HG03095 (cell line): ENCODE measurements around the gene LRRTM4.

Source experiments
- ATAC-seq: cut with Tn5 transposase; IDR thresholded peaks from one replicate; pipeline ENCODE4 v1.9.1; 2021; ENCODE audit warnings: moderate library complexity; ENCODE audit not compliant: unreplicated experiment

LRRTM4 gene

DNA sequence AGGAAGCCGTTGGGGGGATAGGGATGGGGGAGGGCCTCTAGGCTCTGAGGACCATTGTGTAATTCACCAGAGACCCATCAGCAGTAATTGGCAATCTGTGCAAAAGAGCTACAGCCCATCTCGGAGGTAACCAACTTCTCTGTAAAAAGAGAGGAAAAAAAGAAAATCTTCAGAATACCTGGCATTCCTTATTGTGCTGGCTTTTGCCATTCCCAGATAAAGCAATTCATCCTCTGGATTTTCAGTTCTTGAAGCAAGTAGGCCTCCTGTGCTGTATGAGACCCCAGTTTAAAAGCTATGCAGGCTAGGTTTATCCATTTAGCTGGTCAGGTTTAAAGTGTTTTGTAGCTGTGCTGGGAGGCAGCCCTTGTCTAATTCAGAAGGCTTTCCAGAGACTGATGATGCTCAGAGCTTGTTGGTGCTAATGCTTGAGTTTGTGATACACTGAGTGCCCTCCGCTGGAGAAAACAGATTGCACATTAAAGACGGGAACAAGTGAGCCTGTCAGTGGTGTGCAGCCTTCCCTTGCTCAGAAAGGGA, at the start of gene LRRTM4:
Gene LRRTM4, minus strand, starts transcription at position 446 of the 540 bp plus-strand sequence.
- ATAC-seq, result no peak

DNA sequence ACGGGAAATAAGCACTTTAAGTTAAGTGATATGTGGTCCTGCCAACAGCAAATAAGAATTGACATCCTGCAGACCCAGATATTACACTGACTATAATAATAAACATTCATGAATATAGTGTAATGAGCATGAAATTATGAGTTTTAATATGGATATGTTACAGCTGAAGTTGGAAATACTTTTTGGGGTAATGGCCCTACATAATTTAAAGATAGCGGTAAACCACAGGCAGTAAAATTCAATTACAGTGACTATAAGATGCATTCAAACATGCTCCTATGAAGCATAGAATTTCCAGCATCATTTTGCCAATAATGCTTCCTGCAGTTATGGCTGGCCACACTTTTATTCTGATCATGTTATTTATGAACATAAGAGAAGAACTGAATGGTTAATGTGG, 49.4 kb upstream of the LRRTM4 start:
- no peak for ATAC-seq

DNA sequence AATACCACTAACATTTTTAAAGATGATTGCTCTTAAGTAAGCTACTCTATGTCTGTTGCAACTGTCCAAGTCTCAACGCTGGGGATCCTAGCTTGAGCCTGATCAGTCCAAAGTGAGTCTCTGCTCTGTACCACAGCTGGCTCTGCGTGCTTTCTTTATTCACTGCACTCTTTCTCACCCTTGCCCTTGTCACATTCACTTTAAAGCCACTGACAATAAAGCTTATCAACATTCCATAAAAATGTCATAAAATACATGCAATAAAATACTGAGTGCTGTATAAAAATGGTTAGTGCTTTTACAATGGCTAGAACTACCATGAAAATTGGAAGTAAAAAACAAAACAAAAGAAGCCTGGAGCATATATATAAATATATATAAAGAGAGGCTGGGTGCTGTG, 45.5 kb upstream of the LRRTM4 start:
- ATAC-seq, result no peak

DNA sequence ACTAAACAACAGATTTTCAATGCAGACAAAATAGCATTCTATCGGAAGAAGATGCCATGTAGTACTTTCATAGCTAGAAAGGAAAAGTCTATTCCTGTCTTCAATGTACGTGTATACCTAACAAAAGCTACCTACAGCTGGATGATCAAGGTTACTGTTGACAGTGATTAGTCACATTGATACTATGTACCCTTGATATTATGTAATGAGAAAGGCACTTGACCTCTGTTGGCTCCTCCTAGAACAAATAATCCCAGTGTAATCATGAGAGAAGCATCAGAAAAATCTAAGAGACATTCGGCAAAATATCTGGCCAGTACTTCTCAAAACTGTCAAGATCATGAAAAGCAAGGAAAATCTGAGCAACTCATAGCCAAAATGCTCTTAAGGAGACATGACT, 44.4 kb upstream of the LRRTM4 start:
- no peak for ATAC-seq

DNA sequence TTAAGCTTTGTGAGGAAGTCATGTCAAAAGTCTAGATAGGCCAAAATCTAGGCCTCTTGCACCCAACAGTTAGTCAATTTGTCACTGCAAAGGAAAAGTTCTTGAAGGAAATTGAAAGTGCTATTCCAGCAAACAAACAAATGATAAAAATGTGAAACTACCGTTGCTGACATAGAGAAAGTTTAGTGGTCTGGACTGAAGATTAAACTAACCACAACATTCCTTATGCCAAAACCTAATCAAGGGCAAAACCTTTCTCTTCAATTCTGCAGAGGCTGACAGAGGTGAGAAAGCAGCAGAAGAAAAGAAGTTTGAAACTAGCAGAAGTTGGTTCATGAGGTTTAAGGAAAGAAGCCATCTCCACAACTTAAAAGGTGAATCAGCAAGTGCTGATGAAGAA, 44.0 kb upstream of the LRRTM4 start:
- ATAC-seq, result no peak

DNA sequence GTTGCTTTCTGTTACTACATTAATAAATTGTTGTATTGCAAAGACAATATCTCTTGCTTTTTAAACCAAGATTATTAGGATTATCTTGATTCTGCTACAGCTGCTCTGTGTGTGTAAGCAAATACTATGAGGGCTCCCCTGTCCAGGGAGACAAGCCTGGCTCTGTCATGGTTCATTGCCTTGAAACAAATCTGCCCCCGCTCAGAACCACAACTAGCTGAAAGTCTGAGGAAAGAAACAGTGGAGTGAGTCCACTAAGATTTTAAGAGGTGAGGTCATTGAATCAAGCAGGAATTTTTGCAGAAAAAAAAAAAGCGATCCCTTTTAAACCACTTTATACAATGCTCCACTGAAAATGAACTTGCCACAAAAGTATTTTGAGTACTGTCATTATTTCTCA, 30.8 kb upstream of the LRRTM4 start:
- no peak for ATAC-seq

DNA sequence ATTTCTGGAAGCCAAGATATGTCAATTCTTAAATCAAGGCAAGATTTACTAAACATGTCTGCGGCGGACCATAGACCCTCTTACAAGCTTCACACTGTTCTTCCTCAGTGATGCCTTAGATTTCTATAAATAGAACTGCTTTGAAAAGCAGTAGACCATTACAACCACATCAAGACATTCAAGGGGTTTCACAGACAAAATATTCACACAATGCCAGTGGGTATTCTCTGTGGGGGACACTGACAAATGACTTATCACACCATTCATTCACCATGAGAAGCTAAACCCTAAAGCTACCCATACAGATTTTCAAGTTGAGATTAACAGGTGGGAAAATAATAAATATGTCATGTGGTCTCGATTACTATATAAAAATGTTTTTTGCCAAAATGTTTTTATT, 15.9 kb upstream of the LRRTM4 start:
- ATAC-seq, result no peak

DNA sequence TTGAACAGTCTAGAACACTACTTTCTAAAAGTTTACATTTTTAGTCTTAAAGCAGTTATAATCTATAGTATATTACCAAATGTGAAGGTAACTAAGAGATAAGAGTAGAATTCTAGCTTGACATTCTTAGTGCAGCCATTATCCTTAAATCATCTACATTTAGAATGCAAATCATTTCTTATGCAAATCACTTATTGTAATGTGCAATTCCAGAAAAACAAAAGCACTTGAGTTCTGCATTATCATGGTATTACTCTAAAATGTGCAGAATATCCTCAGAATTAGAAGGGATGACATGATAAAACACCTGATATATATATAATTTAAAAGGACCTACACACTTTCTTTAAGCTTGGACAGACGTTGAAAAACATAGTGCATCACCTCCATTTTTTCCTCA, 712 bp upstream of the LRRTM4 start:
- ATAC-seq, result no peak

DNA sequence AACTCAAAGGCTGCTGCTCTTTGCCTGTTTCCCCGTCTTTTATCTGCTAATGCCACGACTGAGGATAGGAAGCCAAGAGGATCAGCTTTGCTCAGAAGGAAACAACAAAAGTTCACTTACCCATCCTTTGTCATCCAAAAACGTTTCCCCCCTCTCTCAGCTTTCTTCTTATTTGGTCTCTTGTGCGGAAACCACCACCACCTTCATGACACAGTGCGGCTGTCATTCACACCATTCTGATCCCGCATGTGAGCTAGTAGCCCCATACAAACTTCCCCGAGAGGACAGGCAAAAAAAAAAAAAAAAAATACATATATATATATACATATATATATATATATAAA, 656 bp downstream of the LRRTM4 start:
- no peak for ATAC-seq

DNA sequence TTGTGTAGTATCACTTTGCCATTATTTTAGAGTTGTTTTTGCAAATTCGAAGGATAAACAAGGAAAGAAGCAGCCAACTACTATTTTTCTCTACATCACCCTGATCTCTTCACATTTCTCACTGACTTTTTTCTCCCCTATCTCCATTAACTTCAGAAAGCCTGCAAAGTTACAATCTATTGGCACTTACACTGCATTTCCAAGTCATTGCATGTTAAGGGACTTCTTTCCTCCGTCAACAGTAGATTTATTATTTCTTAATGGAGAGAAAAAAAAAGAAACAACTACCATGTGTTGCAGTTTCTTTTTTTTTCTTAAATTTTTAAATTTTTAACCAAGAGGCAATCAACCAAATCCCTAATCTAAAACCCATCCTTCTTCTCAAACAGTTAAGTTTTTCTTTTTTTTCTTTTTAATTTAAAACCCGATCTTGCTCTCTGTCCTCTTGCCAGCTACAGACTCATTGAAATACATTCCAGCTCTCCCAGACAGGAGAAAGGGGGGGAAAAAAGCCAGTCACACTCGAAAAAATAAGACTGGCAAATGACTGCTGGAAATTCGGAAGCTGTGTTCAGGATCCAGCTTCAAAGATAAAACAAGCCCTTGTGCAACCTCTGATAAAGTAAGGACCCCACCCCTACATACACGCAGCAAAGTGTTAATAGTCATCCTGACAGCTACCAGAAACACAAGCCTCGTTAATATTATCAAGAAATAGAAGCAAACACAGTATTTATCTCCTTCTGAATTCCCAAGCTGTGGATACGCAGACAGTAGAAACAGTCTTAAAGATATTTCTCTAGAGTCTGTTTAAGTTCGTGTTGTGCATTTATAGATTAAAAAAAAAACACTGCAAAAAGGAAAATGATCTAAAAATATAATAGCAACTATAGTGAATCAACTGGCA, 1.3 kb downstream of the LRRTM4 start:
- ATAC-seq, result no peak

DNA sequence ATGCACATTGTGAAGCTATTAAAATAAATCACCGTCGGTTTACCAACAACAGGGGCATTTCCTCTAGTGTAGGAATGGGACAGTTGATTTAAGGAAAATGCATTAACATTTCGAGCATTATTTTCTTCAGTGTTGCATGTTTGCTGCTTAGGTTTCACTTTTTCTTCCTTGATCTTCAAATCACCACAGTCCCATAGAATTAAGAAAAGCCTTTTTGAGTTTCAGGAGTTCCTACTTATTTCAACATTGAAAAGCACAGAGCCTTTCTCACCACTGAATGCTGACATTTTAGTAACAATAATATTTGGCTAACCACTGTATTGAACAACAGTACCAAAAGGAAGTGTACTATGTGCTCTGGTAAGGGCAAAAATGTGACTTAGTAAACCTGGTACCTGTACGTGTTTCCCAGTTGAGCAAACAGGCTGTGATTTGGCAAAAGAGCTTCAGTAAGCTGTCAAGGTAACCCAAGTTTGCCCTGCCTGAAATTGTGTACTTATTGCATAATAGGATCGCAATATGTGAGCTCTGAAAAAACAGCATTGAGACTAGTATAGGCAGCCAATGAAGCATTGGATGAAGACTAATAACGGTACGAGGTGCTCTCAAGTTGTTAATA, 2.2 kb downstream of the LRRTM4 start:
- ATAC-seq, result no peak

DNA sequence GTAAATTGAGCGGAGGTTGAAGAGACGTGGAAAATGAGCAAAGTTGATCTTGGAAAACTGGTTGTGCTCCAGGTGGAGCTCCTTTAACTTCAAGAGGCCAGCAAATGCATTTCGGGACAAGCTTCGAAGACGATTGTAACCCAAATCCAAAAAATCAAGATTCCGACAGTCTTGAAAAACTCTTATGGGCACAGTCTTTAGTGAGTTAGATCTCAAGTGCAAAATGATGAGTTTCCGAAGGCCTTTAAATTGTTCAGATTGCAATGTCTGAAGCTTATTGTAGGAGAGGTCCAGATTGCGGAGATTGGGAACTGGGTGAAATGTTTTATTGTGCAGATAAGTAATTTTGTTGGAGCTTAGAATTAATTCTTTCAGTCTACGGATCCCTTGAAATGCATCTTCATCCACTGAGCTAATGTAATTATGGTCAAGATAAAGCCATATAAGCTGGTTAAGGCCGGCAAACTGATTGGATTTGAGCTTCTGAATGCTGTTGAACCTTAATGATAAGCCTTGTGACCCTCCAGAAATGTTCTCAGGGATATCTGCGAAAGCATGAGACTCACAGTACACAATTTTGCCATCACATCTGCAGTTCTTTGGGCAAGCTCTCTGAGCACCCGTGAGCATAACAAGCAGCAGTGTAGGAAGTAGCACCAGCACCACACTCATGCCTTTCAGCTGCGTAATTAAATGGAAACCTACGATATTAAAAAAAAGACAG, 2.9 kb downstream of the LRRTM4 start:
- ATAC-seq, result no peak

DNA sequence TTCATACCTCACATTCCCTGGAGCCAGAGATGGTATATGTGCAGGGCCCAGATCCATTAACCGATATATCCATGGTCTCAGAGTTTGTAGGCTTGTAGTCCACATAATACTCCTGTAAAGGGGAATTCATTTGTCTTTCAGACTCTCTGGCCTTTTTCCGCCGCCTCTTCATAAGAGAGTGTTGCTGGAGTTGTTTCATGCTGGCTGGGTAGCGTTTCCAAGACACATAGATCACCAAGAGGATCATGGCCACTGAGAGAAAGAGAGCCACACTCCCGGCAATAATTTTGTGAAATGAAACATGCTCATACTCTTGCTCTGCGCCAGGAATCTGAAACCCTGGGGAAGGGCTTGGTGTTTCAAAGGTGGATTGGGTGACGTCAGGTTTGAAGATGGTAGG, 3.9 kb downstream of the LRRTM4 start:
- no peak for ATAC-seq

DNA sequence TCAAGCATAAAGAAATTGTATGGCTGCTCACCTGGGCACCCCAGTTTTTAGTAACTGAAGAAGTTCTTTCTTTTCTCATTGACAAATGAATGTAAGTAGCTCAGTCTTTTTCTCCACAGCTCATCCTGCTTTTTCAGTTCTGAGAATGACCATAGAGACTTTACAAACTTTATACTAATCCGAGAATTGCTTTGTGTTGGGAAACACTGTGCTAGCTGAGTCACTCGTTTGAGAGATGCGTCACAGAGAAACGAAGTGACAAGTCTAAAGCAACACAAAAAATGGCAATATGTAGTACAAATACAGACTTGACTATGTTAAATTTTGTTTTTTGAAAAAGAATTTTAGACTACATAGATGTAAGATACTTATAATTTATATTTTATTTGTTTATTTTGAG, 9.0 kb downstream of the LRRTM4 start:
- no peak for ATAC-seq

DNA sequence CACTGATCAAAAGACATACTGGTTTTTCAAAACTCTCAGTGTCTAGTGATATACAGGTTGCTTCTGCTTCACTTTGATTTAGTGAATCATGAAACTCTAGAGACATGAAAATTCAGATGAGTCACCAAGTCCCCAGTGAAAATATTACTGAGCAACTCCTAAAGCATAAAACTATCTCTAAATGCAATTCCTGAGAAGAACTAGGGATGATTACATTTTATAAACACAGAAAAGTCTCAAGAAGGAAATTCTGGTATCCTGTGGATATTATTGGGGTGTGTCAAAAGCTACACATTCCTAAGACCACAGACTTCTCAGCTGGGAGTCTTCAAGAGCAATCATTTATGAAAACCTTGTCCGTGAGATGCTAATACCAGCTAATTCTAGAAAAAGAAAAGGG, 9.7 kb downstream of the LRRTM4 start:
- ATAC-seq, result no peak

DNA sequence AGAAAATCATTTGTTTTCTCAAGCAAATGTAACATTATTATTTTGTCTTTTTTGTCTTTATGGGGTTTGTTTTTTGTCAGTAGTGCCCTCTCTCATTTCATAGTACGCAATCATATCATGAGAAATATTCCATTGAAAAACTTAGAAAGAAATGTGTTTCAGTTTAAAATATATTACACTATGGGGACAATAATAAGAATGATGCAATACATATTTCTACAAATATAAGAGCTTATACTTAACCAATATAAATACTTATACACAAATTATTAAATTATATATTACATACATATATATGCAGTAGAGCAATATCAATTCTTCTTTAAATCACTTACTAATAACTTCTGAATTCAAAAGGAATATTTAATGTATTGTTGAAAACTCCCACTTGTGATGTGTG, 13.7 kb downstream of the LRRTM4 start:
- ATAC-seq, result no peak

DNA sequence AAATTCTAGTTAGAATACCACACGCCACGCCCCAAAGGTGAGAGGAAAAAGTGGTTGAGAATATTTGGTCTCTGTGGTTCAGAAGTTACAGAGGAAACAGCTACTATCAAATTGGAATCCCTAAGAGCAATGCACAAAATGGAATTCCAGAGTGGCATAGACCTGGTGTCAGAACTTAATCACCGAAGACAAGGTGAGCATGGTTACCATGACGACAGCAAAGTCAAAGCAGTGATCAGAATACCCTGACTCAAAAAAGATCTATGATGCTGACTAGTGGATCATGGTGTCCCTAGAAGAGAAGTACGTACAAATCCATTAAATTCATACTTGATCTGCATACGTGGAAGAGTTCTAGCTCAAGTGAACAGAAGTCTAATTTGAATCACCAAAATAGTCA, 14.5 kb downstream of the LRRTM4 start:
- ATAC-seq, result no peak

DNA sequence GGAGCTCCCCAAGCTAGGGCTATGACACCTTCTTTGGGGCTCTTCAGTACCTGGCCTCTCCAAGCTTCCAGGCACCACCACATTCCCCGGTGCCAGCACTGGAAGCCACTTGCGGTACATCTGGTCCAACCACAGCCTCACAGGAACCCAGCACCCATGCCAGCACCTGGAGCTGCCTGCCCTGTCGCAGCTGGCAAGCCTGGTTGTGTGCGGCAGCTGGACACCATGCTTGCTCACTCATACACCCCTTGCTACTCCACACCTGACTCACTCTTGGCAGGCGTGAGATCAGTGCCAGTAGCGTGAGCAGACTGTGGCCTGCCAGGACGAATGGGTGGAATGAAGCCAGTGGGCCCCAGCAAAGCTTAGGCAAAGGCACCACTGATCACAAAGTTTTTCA, 34.0 kb downstream of the LRRTM4 start:
- ATAC-seq, result no peak

DNA sequence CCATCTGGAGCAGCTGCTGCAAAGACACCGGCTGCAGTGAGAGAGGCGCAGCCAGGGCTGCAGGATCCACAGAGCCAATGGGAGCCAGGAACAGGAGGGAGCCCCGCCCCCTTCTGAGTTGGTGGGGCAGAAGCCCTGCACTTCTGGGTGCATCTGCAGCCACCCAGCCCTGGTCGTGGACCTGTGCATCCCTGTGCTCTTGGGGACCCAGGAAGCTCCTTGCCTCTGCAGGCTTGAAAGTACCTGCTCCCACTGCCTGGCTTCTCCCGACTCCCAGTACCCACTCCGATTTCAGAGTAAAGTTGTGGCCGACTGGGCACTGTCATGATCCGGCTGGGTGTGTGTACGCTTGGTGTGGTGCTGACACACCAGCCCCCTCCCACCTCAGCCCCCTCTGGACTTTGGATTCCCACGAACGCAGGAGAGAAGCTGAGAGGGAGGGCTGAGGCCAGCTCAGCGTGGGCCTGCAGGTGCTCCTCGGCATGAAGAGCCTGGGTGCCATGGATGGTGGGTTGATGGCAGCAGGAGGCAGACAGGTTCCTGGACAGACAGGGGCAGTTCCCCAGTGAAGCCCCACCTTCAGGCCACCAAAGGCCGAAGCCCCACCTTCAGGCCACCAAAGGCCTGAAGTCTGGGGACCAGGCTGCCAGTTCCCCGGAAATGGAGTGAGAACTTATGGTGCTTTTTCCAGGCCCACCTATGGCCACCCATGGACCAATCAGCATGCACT, 34.9 kb downstream of the LRRTM4 start:
- ATAC-seq, result no peak

DNA sequence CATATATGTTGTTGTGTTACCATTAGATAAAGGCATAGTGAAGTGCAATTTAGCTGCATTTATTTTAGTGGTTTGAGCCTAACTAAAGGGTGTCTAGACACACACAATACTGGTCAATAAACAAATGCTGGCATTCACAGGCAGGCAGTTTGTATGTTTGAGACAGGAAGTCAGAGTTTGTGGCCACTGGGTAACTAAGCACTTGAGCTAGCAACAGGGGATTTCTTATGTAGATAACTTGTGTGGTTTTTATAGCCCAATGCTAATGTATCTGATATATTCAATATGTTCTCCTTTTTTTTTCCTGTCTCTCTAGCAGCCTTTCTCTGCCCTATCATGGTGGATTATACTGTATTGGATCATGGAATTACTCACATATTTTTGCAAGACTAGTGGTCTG, 38.1 kb downstream of the LRRTM4 start:
- no peak for ATAC-seq

DNA sequence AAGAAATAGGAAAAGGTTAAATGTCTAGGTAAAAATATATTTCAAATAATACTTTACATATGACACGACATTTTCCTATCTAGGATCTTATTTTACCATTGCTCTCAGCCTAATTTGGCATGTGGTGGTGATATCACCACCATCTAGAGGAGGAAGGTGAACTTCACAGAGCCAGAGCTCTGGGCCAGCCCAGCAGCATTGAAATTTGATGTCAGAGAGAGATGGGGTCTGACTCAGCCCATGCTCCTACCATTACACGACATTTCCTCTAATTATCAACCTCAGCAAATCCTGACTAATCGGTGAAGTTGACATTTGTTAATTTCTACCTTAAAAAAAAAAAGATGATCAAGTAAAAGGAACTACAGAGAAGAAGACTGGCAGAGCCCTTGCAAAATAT, 42.3 kb downstream of the LRRTM4 start:
- no peak for ATAC-seq
